HL-60/S4 treated with phorbol 12-myristate 13-acetate at 8.2 ng/mL for 4 days and 3 days (cell line): ENCODE results near the gene PDE5A.

Experiments used
- in situ Hi-C: fragments of 300-500 bp; cut with MboI; formaldehyde crosslinking; loops from 2 replicates; pipeline ENCODE4 v1.15.0; 2022; ENCODE audit warnings: low sequenced_read_pairs

The PDE5A gene

DNA sequence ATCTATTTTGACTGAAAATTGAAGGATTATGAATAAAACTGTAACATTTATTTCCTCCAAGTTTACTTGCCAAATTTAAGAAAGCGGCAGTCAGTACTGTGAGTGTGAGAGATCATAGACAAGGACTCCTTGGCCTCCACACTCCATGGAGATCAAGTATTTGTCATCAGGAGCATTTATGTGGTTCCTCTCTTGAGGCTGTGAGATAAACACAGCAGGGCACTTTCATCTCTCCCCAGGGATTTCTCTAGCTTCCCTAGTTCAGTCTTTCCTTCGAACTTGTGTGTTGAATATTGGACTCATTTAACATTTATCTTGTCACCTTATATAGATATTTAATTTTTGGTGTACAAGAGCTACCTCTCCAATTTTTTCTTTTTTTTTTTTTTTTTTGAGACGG is 40.8 kb downstream of the PDE5A start:
- in situ Hi-C loops, result no loop called here

DNA sequence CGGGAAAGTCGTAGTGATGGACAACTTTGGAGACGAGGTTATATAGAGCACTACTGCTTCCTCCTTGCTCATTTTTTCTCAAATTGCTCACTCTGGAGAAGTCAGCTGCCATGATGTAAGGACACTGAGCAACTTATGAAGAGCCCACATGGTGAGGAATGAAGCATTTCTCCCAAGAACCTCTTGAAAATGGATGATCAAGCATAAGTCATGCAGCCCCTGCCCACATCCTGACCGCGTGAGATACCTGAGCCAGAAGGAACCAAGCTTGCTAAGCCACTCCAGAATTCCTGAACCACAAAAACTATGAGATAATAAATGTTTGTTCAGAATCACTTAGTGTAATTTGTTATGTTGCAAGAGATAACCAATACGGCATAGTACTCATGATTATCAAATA is 42.8 kb downstream of the PDE5A start:
- in situ Hi-C loops, result no loop called here

DNA sequence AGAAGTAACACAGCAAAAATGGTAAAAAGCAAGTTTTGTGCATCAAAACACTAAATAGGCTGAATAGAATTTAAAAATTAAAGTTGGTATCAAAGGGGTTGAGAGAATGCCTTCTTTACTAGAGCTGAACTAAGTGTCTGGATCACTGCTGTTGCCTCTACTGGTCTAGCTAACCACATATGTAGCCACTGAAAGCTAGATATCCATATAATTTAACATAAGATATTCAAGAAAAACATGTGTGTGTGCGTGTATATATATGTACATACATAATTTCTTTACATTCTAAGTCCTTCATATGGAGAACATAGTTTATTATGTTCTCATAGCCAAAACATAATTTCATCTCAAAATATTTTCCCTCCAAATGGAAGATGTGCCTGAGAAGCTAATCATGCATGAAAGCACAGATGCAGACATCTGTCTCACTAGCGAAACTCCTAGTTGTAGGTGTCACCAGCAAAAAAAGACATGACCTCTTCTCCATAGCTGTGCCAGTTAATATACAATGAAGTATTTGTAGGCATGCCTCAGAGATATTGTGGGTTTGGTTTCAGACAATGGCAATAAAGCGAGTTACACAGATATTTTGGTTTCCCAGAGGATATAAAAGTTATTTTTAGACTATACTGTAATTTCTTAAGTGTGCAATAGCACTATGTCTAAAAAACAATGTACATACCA is 47.3 kb downstream of the PDE5A start:
- in situ Hi-C loops, result no loop called here

DNA sequence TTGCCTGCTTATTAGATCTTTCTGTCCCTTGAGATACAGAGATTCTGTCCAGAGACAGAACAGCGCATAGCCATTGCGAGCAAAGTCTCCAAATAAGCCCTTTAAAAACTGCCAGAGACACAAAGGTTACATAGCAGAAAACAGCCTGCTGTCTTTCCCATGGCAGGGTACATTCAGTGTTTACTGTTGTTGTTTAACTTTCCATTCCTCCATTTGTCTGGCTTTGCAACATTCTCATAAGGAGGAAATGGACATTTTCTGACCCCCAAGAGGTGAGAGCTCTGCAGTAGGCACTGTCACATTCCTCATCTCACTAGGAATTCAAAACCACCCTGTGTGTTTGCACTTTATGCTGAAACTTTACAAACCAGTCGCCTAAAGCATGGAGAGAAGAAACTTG is 48.3 kb downstream of the PDE5A start:
- in situ Hi-C loops, result no loop called here

DNA sequence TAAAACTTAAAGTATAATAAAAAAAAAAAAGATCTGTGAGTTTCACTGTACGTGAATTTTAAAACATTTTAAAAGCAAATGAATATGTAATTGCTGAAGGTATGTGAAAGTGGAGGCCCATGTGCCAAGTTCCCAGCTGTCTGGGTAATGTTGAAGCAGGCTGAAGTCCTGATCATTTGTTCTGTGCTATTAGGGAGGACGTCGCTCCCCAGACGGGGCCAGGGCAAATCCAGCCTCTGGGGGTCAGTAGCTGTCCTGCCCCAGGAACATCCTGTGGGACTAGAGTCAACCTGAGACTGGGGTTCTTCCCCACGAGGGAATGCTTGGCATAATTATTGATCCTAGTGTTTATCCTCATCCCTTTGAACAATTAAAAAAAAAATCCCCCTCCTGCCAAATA is 48.8 kb downstream of the PDE5A start:
- in situ Hi-C loops, result no loop called here

DNA sequence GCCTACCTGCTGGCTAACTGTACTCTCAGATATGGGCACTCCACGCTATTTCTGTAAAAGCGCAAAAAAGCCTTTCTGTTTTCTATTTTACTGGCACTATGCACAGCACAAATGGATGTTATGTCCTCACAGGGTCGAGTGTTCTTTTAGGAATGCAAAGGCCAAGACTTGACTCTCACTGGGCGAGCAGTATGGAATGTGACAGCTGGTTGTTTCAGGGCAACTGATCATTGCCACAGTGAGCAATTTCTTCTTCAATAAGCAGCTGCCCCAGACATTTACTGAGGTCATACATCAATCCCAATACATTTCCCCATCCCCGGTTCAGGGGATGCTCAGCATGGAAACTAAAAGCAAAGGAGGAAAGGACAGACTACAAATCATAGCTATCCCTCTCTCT is 58.2 kb downstream of the PDE5A start:
- in situ Hi-C loops, result no loop called here

DNA sequence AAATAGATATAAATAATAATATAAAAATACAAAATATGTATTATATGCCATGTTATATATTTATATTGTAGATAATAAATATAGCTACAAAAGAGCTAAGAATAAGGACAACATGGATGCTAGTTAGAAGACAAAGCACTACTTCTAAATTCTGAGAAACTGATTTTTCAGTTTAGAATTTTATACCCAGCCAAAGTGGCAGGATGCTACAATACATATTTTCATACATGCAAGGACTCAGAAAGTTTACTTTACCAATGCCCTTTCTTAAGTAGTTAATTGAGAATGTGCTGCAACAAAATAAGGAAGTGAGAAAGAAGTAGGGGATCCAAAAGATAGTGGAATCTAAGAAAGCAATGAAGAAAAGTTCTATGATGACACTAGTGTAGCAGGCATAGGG is 64.5 kb downstream of the PDE5A start:
- in situ Hi-C loops, result no loop called here

DNA sequence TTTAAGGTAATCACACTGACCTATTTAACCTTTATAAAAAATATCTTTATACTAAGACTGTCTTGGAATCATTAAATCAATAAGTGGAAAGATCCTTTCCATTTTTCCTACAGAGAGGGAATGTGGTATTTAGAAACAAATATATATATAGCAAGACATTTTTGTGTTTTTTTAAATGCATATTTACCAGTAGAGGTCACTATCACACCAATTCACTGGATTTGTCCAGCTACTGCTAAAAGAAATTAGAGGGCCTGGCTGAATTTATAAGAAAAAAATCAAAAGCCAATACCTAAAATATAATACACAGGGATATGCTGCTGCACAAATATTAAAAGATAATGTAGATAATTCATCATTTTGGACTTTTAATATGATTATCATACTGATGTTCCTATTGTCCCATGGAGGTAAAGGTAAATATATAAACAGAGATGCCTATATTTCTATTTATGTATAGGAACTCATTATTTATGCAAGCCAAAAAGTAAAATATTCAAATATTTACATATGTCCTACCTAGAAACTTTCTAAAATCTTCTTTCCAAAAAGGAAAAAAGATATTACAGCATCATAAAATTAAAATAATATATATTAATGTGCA is 69.5 kb downstream of the PDE5A start:
- in situ Hi-C loops, result no loop called here

DNA sequence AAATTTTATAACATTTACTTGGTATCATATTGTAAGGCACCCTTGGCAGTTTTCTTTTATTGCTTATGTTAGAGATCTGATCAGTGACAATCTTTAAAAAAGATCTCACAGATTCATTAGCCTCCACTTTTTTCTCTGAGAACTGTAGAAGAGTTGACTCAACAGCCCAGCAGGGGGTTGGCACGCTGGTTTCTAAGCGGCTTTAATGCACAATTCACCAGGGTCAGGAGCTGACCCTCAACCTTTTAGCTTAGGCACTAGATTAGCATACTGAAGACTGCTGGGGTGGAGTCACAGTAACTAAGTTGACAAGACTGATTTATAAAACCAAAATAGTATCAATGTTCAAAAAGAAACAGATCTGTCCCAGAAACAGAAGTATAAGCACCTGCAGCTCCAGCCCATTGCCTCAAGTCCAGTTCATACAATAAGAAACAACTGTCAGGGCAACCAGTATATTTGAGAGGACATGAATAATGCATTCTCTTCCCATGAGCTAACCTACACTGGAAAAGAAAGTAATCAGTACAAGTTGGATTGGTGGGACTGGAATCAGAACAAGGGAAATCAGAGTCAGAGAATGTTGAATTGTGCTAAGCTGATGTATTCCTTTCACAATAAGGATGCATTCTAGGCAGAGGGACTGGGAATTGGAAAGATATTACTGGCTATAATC is 77.6 kb downstream of the PDE5A start:
- in situ Hi-C loops, result no loop called here

DNA sequence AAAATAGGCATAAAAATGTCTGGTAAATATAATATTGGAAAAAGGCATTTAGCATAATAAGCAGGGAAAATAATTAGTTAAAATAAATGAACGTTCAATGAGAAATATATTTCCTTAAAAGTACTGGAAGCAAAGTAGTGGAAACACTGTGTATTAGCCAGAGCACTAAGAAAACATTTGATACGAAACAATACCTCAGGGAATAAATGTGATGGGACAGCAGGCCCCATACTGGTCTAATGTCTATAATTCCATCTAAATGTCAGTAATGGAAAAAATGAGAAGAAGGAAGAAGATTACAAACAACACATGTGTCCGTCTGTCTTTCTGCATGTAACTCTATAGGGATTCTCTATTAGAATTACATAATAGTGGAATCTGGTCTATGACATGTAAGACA is 79.0 kb downstream of the PDE5A start:
- in situ Hi-C loops, result no loop called here

DNA sequence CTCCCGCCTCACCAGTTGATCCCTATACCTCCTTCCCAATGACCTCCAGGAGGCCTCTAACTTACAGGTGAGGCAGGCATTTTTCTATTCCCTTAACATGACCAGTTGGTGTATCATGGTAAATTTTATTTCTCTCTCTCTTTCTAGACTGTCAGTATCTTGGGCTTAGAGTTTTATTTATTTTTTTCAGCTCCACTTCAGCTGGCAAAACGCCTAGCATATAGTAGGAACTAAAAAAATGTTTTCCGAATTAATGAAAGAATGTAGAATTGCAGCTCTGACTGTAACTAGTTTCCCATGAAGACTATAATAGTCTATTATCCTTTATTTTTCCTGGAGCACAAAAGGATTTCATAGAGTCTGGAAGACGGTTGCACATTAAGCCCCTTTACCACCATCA is 84.8 kb downstream of the PDE5A start:
- in situ Hi-C loops, result no loop called here

DNA sequence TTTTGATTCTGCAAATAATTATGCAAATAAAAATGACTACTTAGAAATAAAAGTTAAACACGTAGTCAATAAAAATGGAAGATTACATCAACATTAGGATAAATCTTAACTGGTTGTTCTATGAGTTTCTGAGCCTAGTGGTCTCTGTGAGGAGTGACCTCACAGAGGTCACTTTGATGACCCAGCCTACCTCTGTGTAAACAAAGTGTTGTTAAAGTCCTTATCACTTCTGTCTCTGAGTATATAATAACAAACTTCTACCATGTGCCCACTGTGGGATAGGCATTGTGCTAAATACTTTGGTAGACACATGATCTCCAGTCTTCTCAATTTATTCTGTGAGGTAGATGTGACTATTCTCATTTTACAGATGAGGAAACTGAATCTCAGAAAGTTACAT is 85.4 kb downstream of the PDE5A start:
- in situ Hi-C loops, result no loop called here

DNA sequence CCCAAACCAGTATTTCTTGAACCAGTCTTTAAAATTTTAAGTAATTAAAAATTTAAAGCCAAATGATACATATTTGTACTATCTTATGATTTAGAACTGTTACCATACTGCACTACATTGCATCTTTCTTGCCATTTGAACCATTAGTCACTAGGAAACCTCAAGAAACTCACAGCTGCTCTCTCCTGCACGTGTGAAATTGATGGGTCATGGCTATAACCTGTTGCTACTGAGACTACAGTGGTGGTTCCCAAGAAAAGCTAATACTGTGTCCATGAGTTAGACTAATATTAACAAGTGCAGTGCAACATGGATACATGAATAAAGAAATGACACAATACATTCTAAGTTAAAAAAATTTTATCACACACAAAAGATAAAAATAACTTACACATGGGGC is 88.4 kb downstream of the PDE5A start:
- in situ Hi-C loops, result no loop called here

DNA sequence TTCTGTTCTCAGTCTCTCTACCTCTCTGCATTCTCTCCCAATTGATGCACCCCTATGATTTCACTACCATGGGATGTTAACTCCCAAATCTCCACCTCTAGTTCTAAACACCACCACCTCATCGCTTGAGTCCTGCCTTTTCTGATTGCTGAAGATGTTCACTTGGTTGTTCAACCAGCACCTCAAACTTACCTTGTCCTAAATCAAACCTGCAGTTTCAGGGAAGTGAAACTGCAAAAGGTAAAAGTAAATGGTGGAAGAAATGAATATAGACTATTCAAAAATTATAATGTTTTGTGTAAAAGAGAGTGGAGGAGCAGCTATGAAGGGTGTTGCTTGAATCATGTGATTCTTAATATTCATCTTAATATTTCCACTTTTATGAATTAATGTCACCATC is 91.0 kb downstream of the PDE5A start:
- in situ Hi-C loops, result no loop called here

DNA sequence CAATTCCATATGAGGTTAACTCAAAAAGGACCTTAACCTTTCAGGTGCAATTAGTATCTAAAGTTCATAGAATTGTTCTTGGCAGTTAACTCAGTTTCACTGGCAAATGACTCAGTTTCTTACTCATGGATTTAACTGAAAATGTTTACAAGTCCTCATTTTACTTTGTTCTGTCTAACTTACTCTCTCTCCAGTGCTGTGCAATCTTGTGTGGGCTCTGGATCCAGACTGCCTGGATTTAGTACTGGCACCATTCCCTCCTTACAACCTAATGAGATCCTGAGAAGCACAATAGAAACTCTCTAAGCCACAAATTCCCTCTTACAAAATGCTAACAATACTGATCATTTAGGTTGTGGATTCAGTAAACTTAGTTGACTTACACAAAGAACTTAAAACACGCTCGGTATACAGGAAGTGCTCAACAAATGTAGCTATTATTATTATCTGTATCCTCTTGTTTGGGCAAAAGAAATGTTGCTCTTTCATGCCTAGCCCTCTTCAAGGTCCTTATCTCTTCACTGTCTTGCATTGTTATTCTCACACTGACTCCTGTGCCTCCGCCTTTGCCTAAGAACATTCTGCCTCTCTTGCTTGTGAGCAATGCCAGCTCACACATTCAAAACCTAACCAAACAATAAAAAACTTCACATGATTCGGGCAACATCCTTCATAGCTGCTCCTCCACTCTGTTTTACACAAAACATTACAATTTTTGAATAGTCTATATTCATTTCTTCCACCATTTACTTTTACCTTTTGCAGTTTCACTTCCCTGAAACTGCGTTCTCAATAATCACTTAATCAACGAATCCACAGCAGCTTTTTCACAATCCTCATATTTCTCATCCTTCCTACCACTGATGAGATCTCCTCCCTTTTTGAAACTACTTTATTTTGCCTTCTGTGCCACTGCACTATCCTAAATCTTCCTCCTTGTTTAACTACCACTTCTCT is 91.8 kb downstream of the PDE5A start:
- in situ Hi-C loops, result no loop called here

DNA sequence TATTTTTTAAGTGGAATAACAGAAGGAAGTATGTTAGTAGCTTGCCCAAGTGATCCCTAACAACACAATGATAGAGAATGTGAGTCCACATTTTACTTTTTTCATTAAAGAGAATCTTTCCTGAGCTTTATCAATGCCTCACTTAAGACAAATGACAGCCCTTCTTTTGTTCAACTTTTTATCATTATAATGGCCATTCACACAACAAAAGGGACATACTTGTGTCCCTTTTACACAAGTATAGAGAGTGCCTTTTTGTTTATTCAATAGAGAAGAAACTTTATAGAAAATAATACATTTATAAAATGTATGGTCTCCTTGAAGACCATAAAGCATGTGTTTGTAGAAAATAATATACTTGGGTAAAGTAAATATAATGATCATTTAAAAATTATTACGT is 96.3 kb downstream of the PDE5A start:
- in situ Hi-C loops, result no loop called here

DNA sequence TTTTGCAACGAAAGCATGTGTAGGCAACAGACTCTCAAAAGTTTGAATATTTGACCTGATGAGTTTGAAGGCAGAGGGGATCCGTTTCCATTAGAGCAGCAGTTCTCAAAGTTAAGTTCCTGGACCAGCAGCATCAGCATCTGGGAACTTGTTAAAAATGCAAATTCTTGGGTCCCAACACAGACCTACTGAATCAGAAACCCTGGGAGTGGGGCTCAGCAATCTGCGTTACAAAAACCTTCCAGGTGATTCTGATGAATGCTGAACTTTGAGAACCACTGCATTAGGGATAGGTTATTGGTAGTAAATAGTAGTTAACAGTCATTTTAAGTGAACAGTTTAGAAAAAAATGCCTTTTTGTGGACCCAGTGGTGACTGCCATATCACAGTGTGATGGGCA is 98.8 kb downstream of the PDE5A start:
- in situ Hi-C loops, result no loop called here

DNA sequence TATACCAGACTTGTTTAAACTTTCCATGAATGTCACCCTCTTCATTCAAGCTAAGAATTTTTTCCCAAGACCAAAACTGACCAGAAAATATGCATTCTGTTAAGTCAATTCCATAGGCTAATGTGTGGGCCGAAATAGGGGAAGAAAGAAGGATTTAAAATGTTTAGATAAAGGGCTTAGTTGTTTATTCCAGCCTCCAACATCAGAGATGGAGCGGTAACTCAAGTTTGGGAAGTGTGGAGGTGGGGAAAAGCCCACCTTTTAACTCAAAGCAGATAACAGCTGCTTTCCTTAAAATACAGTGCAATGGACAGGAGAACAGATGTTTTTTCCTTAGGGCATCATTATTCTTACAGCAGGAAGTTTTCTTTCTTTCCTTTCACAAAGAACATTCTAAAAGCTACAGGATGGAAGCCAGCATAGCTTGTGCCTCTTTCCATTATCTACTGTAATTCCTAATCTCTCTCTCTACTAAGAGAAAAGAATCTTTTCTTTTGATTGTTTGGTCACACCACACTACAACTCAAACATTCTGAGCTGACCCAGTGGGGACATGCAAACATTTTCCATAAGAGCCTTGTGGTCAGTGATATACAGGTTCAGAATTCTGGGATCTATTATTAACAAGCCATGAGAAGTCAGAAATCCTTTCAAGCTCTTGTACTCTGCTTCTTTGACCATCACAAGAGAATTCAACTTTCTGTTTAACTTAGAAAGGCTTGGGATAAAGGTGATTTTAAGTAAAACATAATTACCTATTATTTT is 101.6 kb downstream of the PDE5A start:
- in situ Hi-C loops, result no loop called here

DNA sequence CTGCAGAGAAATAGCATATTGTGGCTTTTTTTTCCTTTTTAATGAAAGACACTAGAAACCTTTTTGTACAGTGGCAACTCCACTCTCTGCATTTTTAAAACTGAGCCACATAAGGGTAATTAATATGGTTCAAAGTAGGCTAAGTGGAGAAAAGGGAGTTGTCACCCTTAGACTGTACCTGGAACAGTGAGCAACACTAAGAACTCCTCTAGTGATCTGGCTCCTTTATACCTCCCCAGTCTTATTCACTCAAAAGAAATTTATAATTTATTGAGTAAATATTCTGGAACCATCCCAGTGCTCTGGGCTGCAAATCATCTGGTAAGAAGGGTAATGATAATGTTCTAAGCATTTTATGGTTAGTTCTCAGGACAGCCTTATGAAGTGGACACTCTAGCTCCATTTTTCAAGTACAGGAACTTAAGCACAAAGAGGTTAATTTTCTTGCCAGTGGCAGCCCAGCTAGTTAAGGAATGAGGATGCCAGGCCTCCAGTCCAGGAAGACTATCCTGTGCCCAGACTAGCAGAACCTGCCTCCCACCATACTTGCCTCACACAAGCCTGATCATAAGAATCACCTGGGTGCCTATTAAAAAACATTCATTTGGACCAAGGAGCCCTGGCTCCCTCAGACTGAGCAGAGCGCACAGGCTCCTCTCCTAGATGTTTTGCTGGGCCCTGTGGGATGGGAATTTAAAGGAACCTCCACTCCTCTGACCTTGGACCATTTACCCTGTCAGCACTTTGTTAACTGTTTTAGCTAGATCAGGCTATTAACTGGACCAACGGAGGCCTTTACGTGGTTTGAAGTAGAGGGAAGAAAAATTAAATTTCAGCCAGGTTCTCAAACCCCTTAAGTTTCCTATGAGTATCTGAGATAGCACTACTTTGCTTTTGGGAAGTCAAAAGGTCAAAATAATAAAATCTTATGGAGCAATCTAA is 102.6 kb downstream of the PDE5A start:
- in situ Hi-C loops, result no loop called here
